ENCODE results near the gene FAM83B. TPM values are rescaled to one million over a fixed set of nuclear protein-coding genes. Genes with fewer than 3 reads are reported as not detected.

FAM83B gene
- total RNA-seq, 1 donor from 2014 or later: 12.6 TPM

GRCh38 chr6:54980511-54981275, 134.1 kb downstream of the FAM83B start:
- no peak overlapping the region for H3K27ac Mint-ChIP-seq
- TF ChIP-seq CTCF (IDR thresholded peaks at IDR 0.05; ENCODE audit: unreplicated experiment): no peak
- no peak for DNase-seq (ENCODE audit: low spot score in 2 of 2, unreplicated experiment in 2 of 2)

GRCh38 chr6:54981276-54981609, 134.7 kb downstream of the FAM83B start:
- Mint-ChIP-seq H3K27me3 (ENCODE audit: low read depth) (no peaks in the 10 kb centered on the region), H3K4me3 (no peak overlapping the region), H3K36me3 (no peaks in the 10 kb centered on the region), H3K9me3 (peaks cover 12% of the 10 kb centered on the region), H3K27ac (no peak overlapping the region), H3K4me1 (no peaks in the 10 kb centered on the region)
- DNase-seq (ENCODE audit: low spot score in 2 of 2, unreplicated experiment in 2 of 2): no peak
- no peak for TF ChIP-seq CTCF (IDR thresholded peaks at IDR 0.05; ENCODE audit: unreplicated experiment)

More at GRCh38 chr6:54980511-54981275, 134.1 kb downstream of the FAM83B start:
- Mint-ChIP-seq H3K9me3 (peaks cover 12% of the 10 kb centered on the region), H3K4me1 (no peaks in the 10 kb centered on the region), H3K36me3 (no peaks in the 10 kb centered on the region), H3K4me3 (no peak overlapping the region), H3K27me3 (ENCODE audit: low read depth) (no peaks in the 10 kb centered on the region)

- DNase-seq (ENCODE audit: low spot score in 2 of 2, unreplicated experiment in 2 of 2): no peak
- TF ChIP-seq CTCF (IDR thresholded peaks at IDR 0.05; ENCODE audit: unreplicated experiment): no peak
- Mint-ChIP-seq H3K36me3 (no peaks in the 10 kb centered on the region), H3K27ac (no peak overlapping the region), H3K4me1 (no peaks in the 10 kb centered on the region), H3K9me3 (peaks cover 15% of the 10 kb centered on the region), H3K27me3 (ENCODE audit: low read depth) (no peaks in the 10 kb centered on the region), H3K4me3 (no peak overlapping the region)
These were observed 135.1 kb downstream of the FAM83B start for GRCh38 chr6:54981647-54982046.

GRCh38 chr6:54987633-54988290, 141.2 kb downstream of the FAM83B start:
- Mint-ChIP-seq H3K9me3 (peaks cover 12% of the 10 kb centered on the region), H3K27me3 (ENCODE audit: low read depth) (no peaks in the 10 kb centered on the region), H3K4me1 (no peaks in the 10 kb centered on the region)

GRCh38 chr6:54988576-54988975, 142.0 kb downstream of the FAM83B start:
- Mint-ChIP-seq H3K4me3 (no peak overlapping the region), H3K9me3 (peaks cover 18% of the 10 kb centered on the region), H3K36me3 (no peaks in the 10 kb centered on the region), H3K27ac (no peak overlapping the region), H3K4me1 (no peaks in the 10 kb centered on the region), H3K27me3 (ENCODE audit: low read depth) (no peaks in the 10 kb centered on the region)
- no peak for TF ChIP-seq CTCF (IDR thresholded peaks at IDR 0.05; ENCODE audit: unreplicated experiment)
- DNase-seq (ENCODE audit: low spot score in 2 of 2, unreplicated experiment in 2 of 2): no peak

More at GRCh38 chr6:54987633-54988290, 141.2 kb downstream of the FAM83B start:
- H3K36me3 Mint-ChIP-seq: no peaks in the 10 kb centered on the region
- H3K27ac Mint-ChIP-seq: no peak overlapping the region
- no peak for DNase-seq (ENCODE audit: low spot score in 2 of 2, unreplicated experiment in 2 of 2)
- TF ChIP-seq CTCF (IDR thresholded peaks at IDR 0.05; ENCODE audit: unreplicated experiment): no peak
- H3K4me3 Mint-ChIP-seq: no peak overlapping the region

All from mesothelial cell of epicardium (in vitro differentiated cells).